GM23338 (cell line): Measurements from ENCODE around the gene SH3BP2. TPM values are rescaled to one million over a fixed set of nuclear protein-coding genes. Genes with fewer than 3 reads are reported as not detected.

ENCODE experiments used
- ATAC-seq: fragments of 200-7000 bp; cut with Tn5 transposase; 3 replicates; pipeline ENCODE4 v1.9.1; 2020
- DNase-seq: peaks from one replicate; pipeline ENCODE4 v3.0.0-alpha.2; 2015; ENCODE audit warnings: low spot score
- H2AFZ ChIP-seq: fragments of 200-600 bp; sonication (generic); 2 replicates; pipeline ENCODE4 v1.8.0; 2016; ENCODE audit warnings: antibody characterized with exemption, mild to moderate bottlenecking, moderate library complexity
- H3F3A ChIP-seq: fragments of 200-600 bp; sonication (generic); replicated peaks from 2 replicates; pipeline ENCODE4 v1.8.0; 2017; ENCODE audit warnings: antibody characterized with exemption, mixed run types, low read depth
- H3K27ac ChIP-seq: fragments of 200-600 bp; sonication (generic); 2 replicates; pipeline ENCODE4 v1.6.1; 2016; ENCODE audit warnings: low read depth
- H3K27me3 ChIP-seq: fragments of 200-600 bp; sonication (generic); 2 replicates; pipeline ENCODE4 v1.8.0; 2016; ENCODE audit warnings: mild to moderate bottlenecking, mixed run types, moderate library complexity; ENCODE audit not compliant: insufficient read depth
- H3K36me3 ChIP-seq: fragments of 200-600 bp; sonication (generic); 2 replicates; pipeline ENCODE4 v1.8.0; 2016; ENCODE audit warnings: mild to moderate bottlenecking; ENCODE audit not compliant: insufficient read depth
- H3K4me1 ChIP-seq: fragments of 200-600 bp; sonication (generic); 2 replicates; pipeline ENCODE4 v1.8.0; 2016; ENCODE audit warnings: mild to moderate bottlenecking, moderate library complexity; ENCODE audit not compliant: insufficient read depth
- H3K4me2 ChIP-seq: fragments of 200-600 bp; sonication (generic); 2 replicates; pipeline ENCODE4 v1.7.1; 2017; ENCODE audit warnings: mixed run types
- H3K4me3 ChIP-seq: fragments of 200-600 bp; sonication (generic); 2 replicates; pipeline ENCODE4 v1.6.1; 2016; ENCODE audit warnings: mixed run types
- H3K79me2 ChIP-seq: fragments of 200-600 bp; sonication (generic); replicated peaks from 2 replicates; pipeline ENCODE4 v1.8.0; 2017; ENCODE audit warnings: mild to moderate bottlenecking; ENCODE audit not compliant: insufficient read depth
- H3K9me2 ChIP-seq: fragments of 200-600 bp; sonication (generic); 2 replicates; pipeline ENCODE4 v1.8.0; 2017; ENCODE audit not compliant: insufficient read depth
- H4K20me1 ChIP-seq: fragments of 200-600 bp; sonication (generic); replicated peaks from 2 replicates; pipeline ENCODE4 v1.8.0; 2017; ENCODE audit warnings: mild to moderate bottlenecking; ENCODE audit not compliant: insufficient read depth
- H3K27ac Mint-ChIP-seq: 2 replicates; pipeline ENCODE4 v1.8.0; 2020; ENCODE audit warnings: inconsistent platforms, mild to moderate bottlenecking, moderate library complexity, mixed read lengths
- H3K27me3 Mint-ChIP-seq: 3 replicates; pipeline ENCODE4 v1.8.0; 2022; ENCODE audit warnings: low read depth, mild to moderate bottlenecking, moderate library complexity, mixed read lengths, inconsistent platforms; ENCODE audit not compliant: insufficient read depth, poor library complexity
- H3K36me3 Mint-ChIP-seq: 3 replicates; pipeline ENCODE4 v1.8.0; 2021; ENCODE audit warnings: low read depth, mild to moderate bottlenecking, inconsistent platforms, moderate library complexity, mixed read lengths
- H3K4me1 Mint-ChIP-seq: 3 replicates; pipeline ENCODE4 v1.8.0; 2020; ENCODE audit warnings: mild to moderate bottlenecking, inconsistent platforms, mixed read lengths
- H3K4me3 Mint-ChIP-seq: 3 replicates; pipeline ENCODE4 v1.8.0; 2021; ENCODE audit warnings: moderate library complexity, mild to moderate bottlenecking, inconsistent platforms, mixed read lengths
- H3K9me3 Mint-ChIP-seq: 3 replicates; pipeline ENCODE4 v1.8.0; 2020; ENCODE audit warnings: moderate library complexity, mild to moderate bottlenecking, inconsistent platforms, mixed read lengths
- CREB1 ChIP-seq: fragments of 250-450 bp; sonication (Bioruptor Pico); IDR thresholded peaks from 2 replicates; pipeline ENCODE4 v1.5.0; 2020; ENCODE audit warnings: low read depth, mild to moderate bottlenecking, moderate library complexity
- CTCF ChIP-seq, 2 experiments: fragments of 200-600 bp in 1 of 2; sonication (generic) in 1 of 2; conservative IDR thresholded peaks; 2 replicates each; pipeline versions ENCODE4 v1.5.1 to v1.6.1; 2016 to 2017; ENCODE audit warnings: antibody characterized with exemption in 2 of 2, low read depth in 2 of 2, mild to moderate bottlenecking in 2 of 2, moderate library complexity in 1 of 2
- ETS1 ChIP-seq: IDR thresholded peaks from 2 replicates; pipeline ENCODE4 v1.6.1; 2016; ENCODE audit warnings: antibody characterized with exemption
- EZH2 ChIP-seq: fragments of 200-600 bp; sonication (generic); IDR thresholded peaks from one replicate; pipeline ENCODE4 v1.8.0; 2017; ENCODE audit warnings: antibody characterized with exemption, mild to moderate bottlenecking, low read depth; ENCODE audit not compliant: unreplicated experiment
- EZH2phosphoT487 ChIP-seq: fragments of 200-600 bp; sonication (generic); IDR thresholded peaks from one replicate; pipeline ENCODE4 v1.8.1; 2018; ENCODE audit warnings: antibody characterized with exemption; ENCODE audit not compliant: unreplicated experiment
- JUNB ChIP-seq: IDR thresholded peaks from one replicate; pipeline ENCODE4 v1.6.1; 2016; ENCODE audit warnings: antibody characterized with exemption; ENCODE audit not compliant: unreplicated experiment
- NANOG ChIP-seq: IDR thresholded peaks from 2 replicates; pipeline ENCODE4 v1.6.1; 2016; ENCODE audit warnings: antibody characterized with exemption, borderline replicate concordance
- POLR2AphosphoS5 ChIP-seq: IDR thresholded peaks from 2 replicates; pipeline ENCODE4 v1.6.1; 2016; ENCODE audit warnings: antibody characterized with exemption, low read depth
- REST ChIP-seq: IDR thresholded peaks from one replicate; pipeline ENCODE4 v1.6.1; 2018; ENCODE audit warnings: antibody characterized with exemption; ENCODE audit not compliant: unreplicated experiment
- STAT1 ChIP-seq: IDR thresholded peaks from one replicate; pipeline ENCODE4 v1.6.1; 2016; ENCODE audit warnings: antibody characterized with exemption; ENCODE audit not compliant: unreplicated experiment
- ZNF114 ChIP-seq: fragments of 250-450 bp; sonication (Bioruptor Pico); IDR thresholded peaks from 2 replicates; pipeline ENCODE4 v1.5.0; 2020; ENCODE audit warnings: mild to moderate bottlenecking, moderate library complexity
- ZNF331 ChIP-seq: fragments of 250-450 bp; sonication (Bioruptor Pico); IDR thresholded peaks from 2 replicates; pipeline ENCODE4 v1.5.0; 2020; ENCODE audit warnings: low read depth, mild to moderate bottlenecking, moderate library complexity
- ZNF462 ChIP-seq: fragments of 250-450 bp; sonication (Bioruptor Pico); IDR thresholded peaks from 2 replicates; pipeline ENCODE4 v1.5.0; 2020; ENCODE audit warnings: mild to moderate bottlenecking, moderate library complexity
- polyA plus RNA-seq: library from polyadenylated mRNA; unstranded; fragments of >200 nt; fragmentation: Nextera tagmentation; extraction: Ambion mirVana; gene quantifications from 2 replicates; pipeline ENCODE4 v1.2.1, GENCODE V29; 2016
- total RNA-seq: library from RNA; depleted of rRNA; stranded (reverse); fragments of >200 nt; shearing (Covaris generic); gene quantifications from 2 replicates; pipeline ENCODE4 v1.2.3, GENCODE V29; 2014

SH3BP2 gene
- total and polyA plus RNA-seq, 2 experiments from 2014 or later: 15.2 to 43.9 TPM

GRCh38 chr4:2799971-2800690, 7.2 kb downstream of the SH3BP2 start:
- Mint-ChIP-seq H3K4me3 (no peak overlapping the region), H3K27me3 (peaks cover 10% of the 10 kb centered on the region), H3K9me3 (no peaks in the 10 kb centered on the region), H3K27ac (no peak overlapping the region), H3K36me3 (no peaks in the 10 kb centered on the region), H3K4me1 (peaks cover 19% of the 10 kb centered on the region)
- no peaks in the 10 kb centered on the region for H3K79me2 ChIP-seq
- H3K36me3 ChIP-seq: no peaks in the 10 kb centered on the region
- H3K9me2 ChIP-seq: no peaks in the 10 kb centered on the region
- ATAC-seq (peak; percentile 11), DNase-seq (no peak)
- H3K4me2 ChIP-seq: 0 out of 2 replicates have a peak overlapping the region, but pooled peaks have one; percentile 57
- H3F3A ChIP-seq: peaks cover 6% of the 10 kb centered on the region
- H3K4me1 ChIP-seq: peaks cover 16% of the 10 kb centered on the region; the same call in 1 of the 2 replicates
- no peak overlapping the region for H2AFZ ChIP-seq
- H4K20me1 ChIP-seq: no peaks in the 10 kb centered on the region
- no peak overlapping the region for H3K27ac ChIP-seq
- H3K4me3 ChIP-seq: no peak overlapping the region
- H3K27me3 ChIP-seq: no peaks in the 10 kb centered on the region
- TF ChIP-seq POLR2AphosphoS5 (no peak), REST (no peak), CREB1 (CRISPR knock-in tag) (no peak), JUNB (no peak), ZNF462 (no peak), ZNF114 (CRISPR knock-in tag) (no peak), CTCF (conservative IDR thresholded peaks at IDR 0.05; ENCODE audit: low read depth in 2 of 2) (no peak), EZH2phosphoT487 (no peak), NANOG (no peak), ZNF331 (CRISPR knock-in tag) (no peak), ETS1 (no peak), EZH2 (no peak), STAT1 (no peak)
